Left colon (tissue), 2 donors: Measurements from ENCODE around the gene FBXO2. TPM values are rescaled to one million over a fixed set of nuclear protein-coding genes. Genes with fewer than 3 reads are reported as not detected.
"Not testable (repeated sequence)": the region's sequence is repeated elsewhere in the genome, so short reads cannot be mapped to it uniquely, and the experiment has no call there.

ENCODE experiments used
- ATAC-seq: fragments of 200-7000 bp; cut with Tn5 transposase; one replicate; pipeline ENCODE4 v1.9.1; 2020; ENCODE audit warnings: mild to moderate bottlenecking, moderate library complexity
- DNase-seq, 2 donors: peaks; one replicate each; pipeline ENCODE4 v3.0.0-alpha.2; 2020
- intact Hi-C, 2 donors: fragments of 100-400 bp; cut with DNase I in 1 of 2; cut with micrococcal nuclease in 1 of 2; formaldehyde crosslinking; loops; one replicate each; pipeline versions ENCODE4 v1.11.2 to v1.14.0; 2022; cut with DNase I, micrococcal nuclease
- total RNA-seq, 2 donors: library from RNA; stranded (reverse); fragmentation: NEBNext Ultra II Directional; extraction: Animal tissue kit (Norgen Biotek cat#: 25700); gene quantifications; one replicate each; pipeline ENCODE4 v1.2.1, GENCODE V29; 2021
- donor health status: DM: no; HTN: no; CAD: no.
- donor health status: DM: yes; HTN: yes; CAD: no.

Gene FBXO2
- total RNA-seq, 2 donors from 2014 or later: 0.55 to 1.4 TPM

DNA sequence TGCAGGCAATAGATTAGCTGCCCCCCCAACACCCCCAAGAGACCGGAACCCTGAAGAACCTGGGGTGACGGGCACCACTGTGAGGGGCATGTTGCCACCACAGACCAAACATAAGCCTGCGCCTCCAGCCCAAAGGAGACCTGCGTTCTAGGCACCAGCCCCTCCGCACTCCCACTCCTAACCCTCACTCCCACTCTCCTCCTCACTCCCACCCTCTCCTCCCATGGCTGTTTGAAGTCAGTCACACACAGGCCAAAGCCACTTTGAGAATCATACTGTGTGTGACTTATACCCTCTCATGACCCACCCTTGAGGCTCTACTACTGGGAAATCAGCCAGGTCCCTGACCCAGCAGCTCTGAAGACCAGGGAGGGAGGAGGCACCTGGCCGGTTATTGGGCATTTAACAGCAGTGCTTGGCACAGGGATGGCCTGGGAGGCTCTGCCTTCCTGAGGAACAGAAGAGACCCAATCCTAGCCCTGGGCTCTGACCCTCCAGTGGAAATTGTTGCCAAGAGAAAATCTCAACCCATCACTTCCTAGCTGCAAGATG lies 43.5 kb downstream of the FBXO2 start:
- no peak for ATAC-seq
- intact Hi-C loops: no loop called here

DNA sequence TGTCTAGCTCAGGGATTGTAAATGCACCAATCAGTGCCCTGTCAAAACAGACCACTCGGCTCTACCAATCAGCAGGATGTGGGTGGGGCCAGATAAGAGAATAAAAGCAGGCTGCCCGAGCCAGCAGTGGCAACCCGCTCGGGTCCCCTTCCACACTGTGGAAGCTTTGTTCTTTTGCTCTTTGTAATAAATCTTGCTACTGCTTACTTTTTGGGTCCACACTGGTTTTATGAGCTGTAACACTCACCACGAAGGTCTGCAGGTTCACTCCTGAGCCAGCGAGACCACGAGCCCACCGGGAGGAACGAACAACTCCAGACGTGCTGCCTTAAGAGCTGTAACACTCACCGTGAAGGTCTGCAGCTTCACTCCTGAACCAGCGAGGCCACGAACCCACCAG lies 44.9 kb downstream of the FBXO2 start:
- DNase-seq, ATAC-seq, intact Hi-C loops: not testable (repeated sequence)

More for the DNA sequence above, 43.5 kb downstream of the FBXO2 start:
- no peak for DNase-seq

DNA sequence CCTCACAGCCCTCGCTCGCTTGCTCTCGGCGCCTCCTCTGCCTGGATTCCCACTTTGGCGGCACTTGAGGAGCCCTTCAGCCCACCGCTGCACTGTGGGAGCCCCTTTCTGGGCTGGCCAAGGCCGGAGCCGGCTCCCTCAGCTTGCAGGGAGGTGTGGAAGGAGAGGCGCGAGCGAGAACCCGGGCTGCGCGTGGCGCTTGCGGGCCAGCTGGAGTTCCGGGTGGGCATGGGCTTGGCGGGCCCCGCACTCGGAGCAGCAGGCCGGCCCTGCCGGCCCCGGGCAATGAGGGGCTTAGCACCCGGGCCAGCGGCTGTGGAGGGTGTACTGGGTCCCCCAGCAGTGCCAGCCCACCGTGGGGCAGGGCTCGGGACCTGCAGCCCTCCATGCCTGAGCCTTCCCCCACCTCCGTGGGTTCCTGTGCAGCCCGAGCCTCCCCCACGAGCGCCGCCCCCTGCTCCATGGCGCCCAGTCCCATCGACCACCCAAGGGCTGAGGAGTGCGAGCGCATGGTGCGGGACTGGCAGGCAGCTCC lies 45.6 kb downstream of the FBXO2 start:
- ATAC-seq, DNase-seq, intact Hi-C loops: not testable (repeated sequence)

DNA sequence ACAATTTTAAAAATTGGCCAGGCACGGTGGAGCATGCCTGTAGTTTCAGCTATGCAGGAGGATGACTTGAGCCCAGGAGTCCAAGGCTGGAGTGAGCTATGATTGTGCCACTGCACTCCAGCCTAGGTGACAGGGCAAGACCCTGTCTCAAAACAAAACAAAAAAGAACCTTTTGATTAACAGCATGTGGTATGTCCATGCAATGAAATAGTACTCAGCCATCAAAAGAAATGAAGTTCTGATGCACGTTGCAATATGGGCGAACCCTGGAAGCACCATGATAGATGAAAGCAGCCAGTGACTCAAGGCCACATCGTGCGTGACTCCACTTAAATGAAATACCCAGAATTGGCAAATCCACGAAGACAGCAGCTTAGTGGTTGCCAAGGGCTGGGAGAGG lies 47.5 kb downstream of the FBXO2 start:
- ATAC-seq: no peak
- DNase-seq: no peak
- intact Hi-C loops: no loop called here

DNA sequence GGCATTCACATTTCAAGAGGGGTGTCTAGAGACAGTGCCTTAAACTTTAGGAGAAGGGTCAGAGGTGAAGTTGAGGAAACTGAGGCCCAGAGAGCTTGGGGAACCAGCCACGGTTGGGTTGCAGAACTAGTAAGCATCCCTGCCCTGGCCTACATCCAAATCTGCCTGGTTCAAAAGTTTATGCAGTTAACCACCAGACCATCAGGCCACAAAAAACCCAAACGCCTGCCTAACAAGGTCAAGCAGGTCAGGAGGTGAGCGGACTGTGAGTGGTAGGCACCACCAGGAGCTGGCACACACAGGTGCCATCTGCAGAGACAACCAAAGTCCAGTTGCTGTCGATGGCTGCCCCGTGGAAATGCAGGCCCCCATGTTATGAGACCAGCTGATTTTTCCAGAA lies 51.2 kb downstream of the FBXO2 start:
- intact Hi-C loops: no loop called here
- no peak for DNase-seq
- no peak for ATAC-seq

DNA sequence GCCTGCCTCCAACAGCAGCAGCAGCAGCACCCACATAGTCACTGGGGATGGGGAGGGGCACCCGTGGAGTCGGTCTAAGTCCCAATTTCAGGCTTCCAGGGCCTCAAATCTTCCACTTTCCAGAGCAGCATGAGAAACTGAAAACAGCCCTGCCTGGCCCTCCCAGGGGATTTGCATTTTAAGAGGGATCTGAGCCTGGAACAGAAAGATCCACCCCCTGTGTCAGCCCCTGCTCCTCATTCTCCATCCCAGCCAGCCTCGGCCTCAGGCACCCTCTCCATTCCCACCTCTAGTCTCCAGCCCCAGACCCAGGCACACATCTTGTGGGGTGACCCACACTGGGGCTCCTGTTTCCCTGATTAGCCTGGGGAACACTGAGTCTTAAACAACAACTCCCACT lies 51.8 kb downstream of the FBXO2 start:
- no peak for ATAC-seq
- DNase-seq: no peak
- intact Hi-C loops: no loop called here

DNA sequence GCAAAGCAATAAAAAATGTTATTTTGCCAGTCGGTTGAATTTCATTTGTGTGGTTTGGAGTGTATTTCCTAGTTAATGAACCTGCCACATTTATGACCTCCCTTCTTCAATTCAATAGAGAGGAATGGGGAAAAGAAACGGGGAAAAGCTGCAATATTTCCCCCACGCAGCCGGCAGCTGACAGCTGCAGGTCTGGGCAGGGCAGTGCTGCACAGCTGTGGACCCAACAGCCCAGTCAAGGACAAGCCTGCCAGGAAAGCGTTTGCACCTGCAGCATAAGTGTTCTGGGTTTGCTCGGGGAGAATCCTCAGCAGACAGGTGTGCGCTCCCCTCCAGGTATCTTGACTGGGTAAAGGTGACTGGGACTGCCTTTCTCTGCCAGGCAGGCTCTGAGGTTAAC lies 53.4 kb downstream of the FBXO2 start:
- intact Hi-C loops: no loop called here
- DNase-seq (no peak), ATAC-seq (no peak)

DNA sequence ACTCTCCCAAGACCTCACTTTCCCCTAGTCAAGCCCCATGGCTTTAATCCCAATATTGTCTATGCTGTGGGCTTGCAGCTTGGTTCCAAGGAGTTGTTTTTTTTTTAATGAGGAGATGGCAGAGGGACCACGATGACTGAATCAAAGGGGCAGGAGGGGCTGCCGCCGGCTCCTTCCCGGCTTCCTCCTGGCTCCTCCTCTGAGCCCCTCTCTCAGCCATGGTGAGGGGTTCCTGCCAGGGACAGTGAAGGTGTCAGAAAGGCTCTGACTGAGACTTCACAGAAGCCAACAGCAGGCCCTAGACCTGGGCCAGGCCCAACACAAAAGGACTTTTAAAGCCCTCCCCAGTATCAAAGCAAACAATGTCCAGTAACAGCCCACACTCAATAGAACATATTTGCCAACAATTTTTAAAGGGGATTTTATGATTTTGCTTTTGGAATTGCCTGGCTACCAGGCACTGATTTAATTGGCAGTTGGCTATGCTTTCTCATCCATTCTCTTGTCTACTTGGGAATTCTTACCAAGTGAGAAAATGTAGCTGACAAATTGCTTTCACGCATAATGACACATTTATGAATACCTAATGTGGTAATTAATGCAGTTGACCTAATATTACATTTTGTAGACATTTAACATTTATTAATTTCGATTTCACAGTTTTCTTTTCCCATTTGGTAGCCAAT lies 54.2 kb downstream of the FBXO2 start:
- no peak for ATAC-seq

DNA sequence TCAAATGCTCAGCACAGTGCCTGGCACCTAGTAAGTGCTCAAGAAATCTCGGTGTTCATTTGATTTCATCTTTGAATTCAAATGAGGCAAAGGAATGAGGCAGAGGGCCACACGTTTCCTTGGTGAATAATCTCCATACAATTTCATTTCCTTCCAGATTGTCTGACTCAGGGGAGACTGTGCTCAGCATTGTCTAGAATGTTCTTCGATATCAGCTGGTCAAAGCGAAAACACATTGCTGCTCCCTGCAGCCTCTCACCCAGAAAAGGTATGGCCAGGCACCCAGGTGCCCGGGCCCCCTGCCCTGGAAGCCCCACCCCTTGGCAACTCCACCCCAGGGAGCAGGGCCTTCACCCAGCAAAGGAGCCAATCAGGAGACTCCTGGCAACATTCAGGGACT lies 55.8 kb downstream of the FBXO2 start:
- no peak for DNase-seq
- no peak for ATAC-seq
- intact Hi-C loops: no loop called here

More for the DNA sequence above, 54.2 kb downstream of the FBXO2 start:
- no peak for DNase-seq
- intact Hi-C loops: no loop called here

Other genes starting within 250 kb of the FBXO2 start
- gene DISP3, start 175.3 kb downstream of the FBXO2 start, total RNA-seq: under 1 TPM; 0.18 to 0.31 TPM
- gene FBXO44, start 448 bp upstream of the FBXO2 start, total RNA-seq: 1 to 10 TPM; 4.0 to 8.1 TPM
- gene FBXO6, start 9.8 kb upstream of the FBXO2 start, total RNA-seq: 1 to 10 TPM; 6.8 to 8.1 TPM
- gene MAD2L2, start 26.7 kb upstream of the FBXO2 start, total RNA-seq: 1 to 10 TPM; 7.0 to 7.4 TPM
- under 1 TPM; 0.06 to 0.11 TPM for gene DRAXIN, start 37.3 kb upstream of the FBXO2 start, total RNA-seq
- gene AGTRAP, start 81.7 kb upstream of the FBXO2 start, total RNA-seq: 10 to 100 TPM; 12.3 to 16.7 TPM
- gene C1orf167, start 107.8 kb upstream of the FBXO2 start, total RNA-seq: not detected
- gene MTHFR, start 151.5 kb upstream of the FBXO2 start, total RNA-seq: 10 to 100 TPM; 44.8 to 48.2 TPM
- gene CLCN6, start 151.8 kb upstream of the FBXO2 start, total RNA-seq: 10 to 100 TPM; 14.6 to 20.4 TPM
- not detected for gene NPPA, start 193.4 kb upstream of the FBXO2 start, total RNA-seq
- not detected for gene NPPB, start 204.5 kb upstream of the FBXO2 start, total RNA-seq